Measurements from ENCODE around the gene MARS1.
"Not testable (repeated sequence)": the region's sequence is repeated elsewhere in the genome, so short reads cannot be mapped to it uniquely, and the experiment has no call there.

Gene MARS1

DNA sequence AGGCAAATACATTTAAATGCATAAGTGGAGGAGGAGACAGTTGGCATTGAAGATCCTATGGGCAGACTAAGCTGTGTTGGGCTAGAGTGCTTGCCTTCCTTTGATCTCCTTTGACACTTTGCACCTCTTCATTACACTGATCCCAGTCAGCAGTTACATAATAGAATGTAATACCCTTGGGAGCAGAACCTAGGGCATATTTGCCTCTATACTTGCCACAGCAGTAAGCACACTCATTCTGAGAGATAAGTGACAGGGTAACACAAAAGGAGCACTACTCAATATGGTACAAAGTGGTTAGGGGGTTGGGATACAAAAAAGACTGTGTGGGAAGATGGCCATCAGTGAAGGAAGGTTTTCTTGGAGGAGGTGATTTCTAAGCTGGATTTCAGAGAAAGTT, 9.0 kb downstream of the MARS1 start:
- DNase-seq, result no peak

- DNase-seq, result no peak
Observed at GRCh38 chr12:57497223-57498131, 9.6 kb downstream of the MARS1 start.

DNA sequence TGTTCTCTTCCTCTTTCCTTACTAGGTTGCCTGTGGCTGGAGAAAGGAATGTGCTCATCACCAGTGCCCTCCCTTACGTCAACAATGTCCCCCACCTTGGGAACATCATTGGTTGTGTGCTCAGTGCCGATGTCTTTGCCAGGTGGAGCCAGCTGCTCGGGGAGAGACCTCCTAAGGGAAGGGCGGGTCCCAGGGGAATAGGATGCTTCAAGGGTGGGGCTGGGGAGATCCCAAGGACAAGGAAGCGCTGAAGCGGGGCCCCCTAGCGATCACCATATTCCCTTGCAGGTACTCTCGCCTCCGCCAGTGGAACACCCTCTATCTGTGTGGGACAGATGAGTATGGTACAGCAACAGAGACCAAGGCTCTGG, 10.2 kb downstream of the MARS1 start:
- no peak for DNase-seq

- no peak for DNase-seq
Observed at GRCh38 chr12:57498571-57498970, 10.7 kb downstream of the MARS1 start.

DNA sequence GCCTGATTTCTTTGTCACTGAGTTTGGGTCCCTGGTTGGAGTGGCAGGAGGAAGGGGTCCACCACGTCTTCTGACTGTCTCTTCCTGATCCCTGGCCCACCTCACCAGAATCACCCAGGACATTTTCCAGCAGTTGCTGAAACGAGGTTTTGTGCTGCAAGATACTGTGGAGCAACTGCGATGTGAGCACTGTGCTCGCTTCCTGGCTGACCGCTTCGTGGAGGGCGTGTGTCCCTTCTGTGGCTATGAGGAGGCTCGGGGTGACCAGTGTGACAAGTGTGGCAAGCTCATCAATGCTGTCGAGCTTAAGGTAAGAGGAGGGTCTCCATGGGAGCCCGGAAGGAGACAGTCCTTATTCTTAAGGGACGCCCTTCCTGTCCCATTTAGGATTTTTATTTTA, 12.3 kb downstream of the MARS1 start:
- no peak for DNase-seq

DNA sequence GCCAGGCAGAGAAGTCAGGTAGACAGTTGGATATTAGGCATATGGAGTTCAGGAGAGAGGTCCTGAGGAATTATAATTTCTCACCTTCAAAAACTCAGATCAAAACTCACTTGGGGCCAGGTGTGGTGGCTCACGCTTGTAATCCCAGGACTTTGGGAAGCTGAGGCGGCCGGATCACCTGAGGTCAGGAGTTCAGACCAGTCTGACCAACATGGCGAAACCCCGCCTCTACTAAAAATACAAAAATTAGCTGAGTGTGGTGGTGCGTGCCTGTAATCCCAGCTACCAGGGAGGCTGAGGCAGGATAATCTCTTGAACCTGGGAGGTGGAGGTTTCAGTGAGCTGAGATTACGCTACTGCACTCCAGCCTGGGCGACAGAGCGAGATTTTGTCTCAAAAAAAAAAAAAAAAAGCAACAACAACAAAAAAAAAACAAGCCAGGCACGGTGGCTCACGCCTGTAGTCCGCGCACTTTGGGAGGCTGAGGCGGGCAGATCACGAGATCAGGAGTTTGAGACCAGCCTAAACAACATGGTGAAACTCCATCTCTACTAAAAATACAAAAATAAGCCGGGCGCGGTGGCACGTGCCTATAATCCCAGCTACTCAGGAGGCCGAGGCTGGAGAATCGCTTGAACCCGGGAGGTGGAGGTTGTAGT, 14.6 kb downstream of the MARS1 start:
- not testable (repeated sequence) for DNase-seq

- not testable (repeated sequence) for DNase-seq
Observed at GRCh38 chr12:57506541-57506940, 18.7 kb downstream of the MARS1 start.

DNA sequence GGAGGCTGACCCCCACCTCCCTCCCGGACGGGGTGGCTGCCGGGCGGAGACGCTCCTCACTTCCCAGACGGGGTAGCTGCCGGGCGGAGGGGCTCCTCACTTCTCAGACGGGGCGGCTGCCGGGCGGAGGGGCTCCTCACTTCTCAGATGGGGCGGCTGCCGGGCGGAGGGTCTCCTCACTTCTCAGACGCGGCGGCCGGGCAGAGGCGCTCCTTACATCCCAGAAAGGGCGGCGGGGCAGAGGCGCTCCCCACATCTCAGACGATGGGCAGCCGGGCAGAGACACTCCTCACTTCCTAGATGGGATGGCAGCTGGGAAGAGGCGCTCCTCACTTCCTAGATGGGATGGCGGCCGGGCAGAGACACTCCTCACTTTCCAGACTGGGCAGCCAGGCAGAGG, 19.9 kb downstream of the MARS1 start:
- DNase-seq, result not testable (repeated sequence)

DNA sequence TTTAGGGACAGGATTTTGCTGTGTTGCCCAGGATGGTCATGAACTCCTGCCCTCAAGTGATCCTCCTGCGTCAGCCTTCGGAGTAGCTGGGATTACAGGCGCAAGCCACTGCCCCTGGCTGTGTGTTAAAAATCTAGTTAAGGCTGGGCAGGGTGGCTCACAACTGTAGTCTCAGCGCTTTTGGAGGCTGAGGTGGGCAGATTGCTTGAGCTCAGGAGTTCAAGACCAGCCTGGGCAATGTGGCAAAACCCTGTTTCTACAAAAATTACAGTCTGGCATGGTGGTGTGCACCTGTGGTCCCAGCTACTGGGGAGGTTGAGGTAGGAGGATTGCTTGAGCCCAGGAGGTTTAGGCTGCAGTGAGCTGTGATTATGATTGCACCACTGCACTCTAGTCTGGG, 23.3 kb downstream of the MARS1 start:
- DNase-seq, result no peak

DNA sequence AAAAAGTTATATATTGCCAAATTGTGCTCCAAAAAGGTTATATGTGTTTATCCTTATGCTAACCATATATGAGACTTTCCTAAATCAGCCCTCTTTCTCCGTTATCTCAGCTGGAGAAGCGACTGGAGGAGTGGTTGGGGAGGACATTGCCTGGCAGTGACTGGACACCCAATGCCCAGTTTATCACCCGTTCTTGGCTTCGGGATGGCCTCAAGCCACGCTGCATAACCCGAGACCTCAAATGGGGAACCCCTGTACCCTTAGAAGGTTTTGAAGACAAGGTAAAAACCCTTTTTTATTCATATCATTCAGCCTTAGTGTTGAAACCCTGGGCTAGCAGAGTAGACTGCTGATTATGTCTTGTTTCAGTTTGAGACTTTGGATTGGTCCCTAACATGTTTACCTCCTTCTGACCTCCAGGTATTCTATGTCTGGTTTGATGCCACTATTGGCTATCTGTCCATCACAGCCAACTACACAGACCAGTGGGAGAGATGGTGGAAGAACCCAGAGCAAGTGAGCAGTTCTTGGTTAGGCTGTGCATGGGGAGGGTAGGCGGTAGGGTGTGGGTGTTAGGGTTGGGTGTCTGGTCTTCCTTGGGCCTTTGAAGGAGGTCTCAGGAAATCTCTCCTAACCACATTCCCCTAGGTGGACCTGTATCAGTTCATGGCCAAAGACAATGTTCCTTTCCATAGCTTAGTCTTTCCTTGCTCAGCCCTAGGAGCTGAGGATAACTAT, 23.9 kb downstream of the MARS1 start:
- DNase-seq, result no peak

GRCh38 chr12:57512665-57513064, 24.8 kb downstream of the MARS1 start:
- DNase-seq, result no peak

DNA sequence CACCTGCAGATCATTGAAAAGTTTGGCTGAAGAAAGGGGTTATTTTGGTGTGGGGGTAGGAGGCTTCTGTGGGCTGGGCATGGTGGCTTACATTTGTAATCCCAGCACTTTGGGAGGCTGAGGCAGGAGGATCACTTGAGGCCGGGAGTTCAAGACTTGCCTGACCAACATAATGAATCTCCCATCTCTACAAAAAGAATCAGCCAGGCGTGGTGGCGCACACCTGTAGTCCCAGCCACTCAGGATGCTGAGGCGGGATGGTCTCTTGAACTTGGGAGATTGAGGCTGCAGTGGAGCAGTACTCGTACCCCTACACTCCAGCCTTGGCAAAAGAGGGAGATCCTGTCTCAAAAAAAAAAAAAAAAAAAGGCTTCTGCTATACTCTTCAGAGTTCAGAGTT, 25.4 kb downstream of the MARS1 start:
- DNase-seq, result no peak

DNA sequence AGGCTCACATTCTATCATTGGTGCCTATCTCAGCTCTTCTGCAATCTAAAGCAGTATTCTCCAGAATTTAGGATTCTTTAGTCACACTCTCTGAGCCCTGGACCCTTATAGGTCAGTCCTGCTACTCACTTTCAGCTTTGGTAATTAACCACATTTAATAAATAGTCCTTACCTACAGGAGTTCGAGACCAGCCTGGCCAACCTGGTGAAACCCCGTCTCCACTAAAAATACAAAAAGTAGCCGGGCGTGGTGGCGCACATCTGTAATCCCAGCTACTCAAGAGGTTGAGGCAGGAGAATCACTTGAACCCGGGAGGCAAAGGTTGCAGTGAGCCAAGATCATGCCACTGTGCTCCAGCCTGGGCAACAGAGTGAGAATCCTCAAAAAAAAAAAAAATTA, 25.8 kb downstream of the MARS1 start:
- DNase-seq, result not testable (repeated sequence)

GRCh38 chr12:57514246-57514645, 26.4 kb downstream of the MARS1 start:
- DNase-seq, result not testable (repeated sequence)

GRCh38 chr12:57514720-57515407, 27.0 kb downstream of the MARS1 start:
- no peak for DNase-seq

DNA sequence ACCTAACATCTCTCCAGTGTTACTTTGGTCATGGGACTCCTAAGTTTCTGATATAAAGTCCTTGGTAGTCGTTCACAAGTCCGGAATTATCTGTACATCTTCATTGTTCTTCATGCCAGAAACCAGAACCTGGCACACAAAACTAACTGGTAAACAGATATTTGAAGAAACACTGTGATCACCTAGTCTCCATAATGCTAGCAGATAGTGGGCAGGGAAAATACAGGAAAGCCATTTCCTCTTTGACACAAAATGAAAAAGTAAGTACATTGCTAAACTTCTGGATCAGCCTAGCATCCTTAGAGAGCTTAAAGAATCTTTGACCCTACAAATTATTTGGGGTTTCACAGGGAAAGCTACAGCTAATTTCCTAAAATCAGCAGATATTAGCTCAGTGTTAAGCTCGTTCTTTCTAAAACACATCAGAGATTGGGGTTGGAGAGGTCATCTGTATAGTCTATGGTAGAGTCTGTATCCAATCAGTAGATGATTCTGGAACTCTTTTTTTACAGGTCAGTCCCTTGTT, 27.6 kb downstream of the MARS1 start:
- DNase-seq, result no peak

GRCh38 chr12:57515934-57516541, 28.2 kb downstream of the MARS1 start:
- DNase-seq, result no peak

DNA sequence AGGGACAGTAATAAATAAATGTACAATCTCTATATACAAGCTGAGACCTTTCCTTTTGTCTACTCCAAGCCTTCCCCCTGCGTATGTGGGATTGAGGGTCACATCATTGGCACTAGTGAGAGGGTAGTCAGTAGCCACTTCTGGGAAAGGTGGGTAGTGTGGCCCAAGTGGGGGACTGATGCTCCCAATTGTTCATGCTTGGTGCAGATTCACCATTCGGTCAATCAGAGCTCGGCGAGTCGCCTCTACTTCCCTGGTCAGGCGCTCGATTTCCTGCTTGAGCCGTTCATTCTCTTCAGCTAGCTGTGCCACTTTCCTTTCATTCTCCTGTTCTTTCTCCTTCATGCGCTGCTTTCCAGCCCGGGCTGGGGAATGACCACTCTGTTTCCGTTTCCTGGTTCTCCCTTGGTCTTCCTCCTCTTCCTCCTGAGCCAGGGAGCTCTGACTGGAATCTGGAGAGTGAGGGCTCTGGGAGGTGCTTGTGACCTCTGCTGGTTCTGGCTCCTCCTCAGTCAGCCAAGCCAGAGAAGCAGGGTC, 28.8 kb downstream of the MARS1 start:
- DNase-seq, result no peak

DNA sequence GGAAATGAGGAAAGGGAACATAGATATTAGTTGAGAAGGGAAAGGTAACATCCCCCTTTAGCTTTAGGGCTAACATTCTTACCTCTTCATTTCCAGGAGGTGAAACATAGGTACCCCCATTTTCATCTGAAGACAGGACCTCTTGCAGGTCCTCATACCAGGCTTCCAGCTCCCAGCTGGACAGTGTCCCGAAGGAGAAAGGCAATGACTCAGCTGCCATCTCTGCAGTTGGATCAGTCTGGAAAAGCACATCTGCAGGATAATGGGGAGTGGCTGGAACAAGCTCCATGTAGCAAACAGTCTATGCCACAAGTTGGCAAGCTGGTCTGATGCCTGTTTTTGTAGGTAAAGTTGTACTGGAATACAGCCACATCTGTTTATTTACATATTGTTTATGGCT, 29.3 kb downstream of the MARS1 start:
- no peak for DNase-seq

DNA sequence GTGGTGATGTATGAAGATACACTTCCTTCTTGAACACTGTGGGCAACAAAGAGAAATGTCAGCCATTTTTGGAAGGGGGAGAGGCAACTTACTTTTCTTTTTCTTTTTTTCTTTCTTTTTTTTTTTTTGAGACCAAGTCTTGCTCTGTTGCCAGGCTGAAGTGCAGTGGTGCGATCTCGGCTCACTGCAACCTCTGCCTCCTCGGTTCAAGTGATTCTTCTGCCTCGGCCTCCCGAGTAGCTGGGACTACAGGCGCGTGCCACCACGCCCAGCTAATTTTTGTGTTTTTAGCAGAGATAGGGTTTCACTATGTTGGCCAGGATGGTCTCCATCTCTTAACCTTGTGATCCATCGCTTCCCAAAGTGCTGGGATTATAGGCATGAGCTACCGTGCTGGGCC, 29.9 kb downstream of the MARS1 start:
- DNase-seq, result not testable (repeated sequence)

DNA sequence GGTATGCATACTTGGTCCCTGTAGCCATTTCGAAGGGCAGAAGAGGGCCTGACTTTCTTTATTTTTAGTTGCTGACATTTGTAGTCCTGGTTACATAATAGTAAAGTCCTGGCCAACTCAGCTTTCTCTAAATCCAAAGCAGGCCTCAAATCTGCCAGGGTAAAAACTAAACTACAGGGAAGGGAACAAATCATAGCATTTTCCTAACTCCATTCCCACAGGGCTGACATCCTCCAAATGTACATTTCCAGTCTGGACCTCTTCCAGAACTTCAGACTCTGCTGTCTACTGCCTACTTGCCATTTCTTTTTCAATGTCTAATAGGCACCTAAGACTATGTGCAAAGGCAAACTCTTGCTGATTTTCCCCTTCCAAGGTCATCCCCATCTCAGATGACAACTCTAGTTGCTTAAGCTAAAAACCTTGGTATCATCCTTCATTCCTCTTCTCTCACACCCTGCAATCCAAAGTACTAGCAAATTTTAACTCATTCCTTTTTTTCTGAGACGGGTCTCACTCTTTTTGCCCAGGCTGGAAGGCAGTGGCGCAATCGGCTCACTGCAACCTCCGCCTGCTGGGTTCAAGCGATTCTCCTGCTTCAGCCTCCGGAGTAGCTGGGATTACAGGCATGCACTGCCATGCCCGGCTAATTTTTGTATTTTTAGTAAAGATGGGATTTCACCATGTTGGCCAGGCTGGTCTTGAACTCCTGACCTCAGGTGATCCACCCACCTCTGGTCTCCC, 30.5 kb downstream of the MARS1 start:
- no peak for DNase-seq

Measured in CD4-positive, alpha-beta T cell treated with Interleukin-12 subunit alpha and Interleukin-12 subunit beta, for 1 hour (primary cell).